NCI-H2029 treated with DMSO at 0.1 percent for 48 hours (cell line): ENCODE results near the gene KLHL29.
A peak's percentile ranks its signal among the peaks of the same experiment; 100 is the strongest.

ENCODE experiments used
- DNase-seq: peaks from one replicate; lab custom pipeline; 2025; lab: John Stamatoyannopoulos, UW

KLHL29 gene

GRCh38 chr2:23661276-23662050 lies 276.5 kb downstream of the KLHL29 start:
- DNase-seq: no peak

GRCh38 chr2:23662466-23662865 lies 277.5 kb downstream of the KLHL29 start:
- no peak for DNase-seq

- DNase-seq: no peak
These were observed 278.3 kb downstream of the KLHL29 start for GRCh38 chr2:23662941-23663920.

GRCh38 chr2:23664066-23664788 lies 279.2 kb downstream of the KLHL29 start:
- no peak for DNase-seq

GRCh38 chr2:23666241-23666979 lies 281.4 kb downstream of the KLHL29 start:
- no peak for DNase-seq

GRCh38 chr2:23666980-23667357 lies 282.0 kb downstream of the KLHL29 start:
- DNase-seq: no peak

- no peak for DNase-seq
These were observed 283.9 kb downstream of the KLHL29 start for GRCh38 chr2:23668756-23669304.

GRCh38 chr2:23669413-23670244 lies 284.6 kb downstream of the KLHL29 start:
- peak; percentile 71 for DNase-seq

GRCh38 chr2:23670245-23670592 lies 285.2 kb downstream of the KLHL29 start:
- DNase-seq: no peak

GRCh38 chr2:23673082-23673481 lies 288.1 kb downstream of the KLHL29 start:
- no peak for DNase-seq

GRCh38 chr2:23673830-23674679 lies 289.1 kb downstream of the KLHL29 start:
- DNase-seq: no peak

GRCh38 chr2:23675506-23675905 lies 290.5 kb downstream of the KLHL29 start:
- no peak for DNase-seq

- no peak for DNase-seq
These were observed 292.9 kb downstream of the KLHL29 start for GRCh38 chr2:23677836-23678235.

- DNase-seq: no peak
These were observed 294.1 kb downstream of the KLHL29 start for GRCh38 chr2:23679044-23679443.

GRCh38 chr2:23680951-23681350 lies 296.0 kb downstream of the KLHL29 start:
- DNase-seq: no peak

GRCh38 chr2:23681356-23682140 lies 296.6 kb downstream of the KLHL29 start:
- DNase-seq: no peak

- DNase-seq: no peak
These were observed 297.5 kb downstream of the KLHL29 start for GRCh38 chr2:23682481-23682880.

GRCh38 chr2:23683001-23683400 lies 298.0 kb downstream of the KLHL29 start:
- no peak for DNase-seq
